SH-SY5Y (cell line): Measurements from ENCODE around the gene ABLIM2.

Source experiments
- GATA2 ChIP-seq: IDR thresholded peaks from 2 replicates; pipeline ENCODE4 v1.6.1; 2011; ENCODE audit warnings: mild to moderate bottlenecking, low read depth, low read length
- GATA3 ChIP-seq: IDR thresholded peaks from 2 replicates; pipeline ENCODE4 v1.6.1; 2011; ENCODE audit warnings: low read depth, mild to moderate bottlenecking, low read length, moderate library complexity

- TF ChIP-seq GATA2 (no peak), GATA3 (no peak)
Observed at GRCh38 chr4:7938266-7938608, 220.4 kb downstream of the ABLIM2 start.
